Measurements from ENCODE around the gene COL26A1. TPM values are rescaled to one million over a fixed set of nuclear protein-coding genes. Genes with fewer than 3 reads are reported as not detected.

Gene COL26A1
- total RNA-seq, 6 experiments from 2014 or later, result not detected

DNA sequence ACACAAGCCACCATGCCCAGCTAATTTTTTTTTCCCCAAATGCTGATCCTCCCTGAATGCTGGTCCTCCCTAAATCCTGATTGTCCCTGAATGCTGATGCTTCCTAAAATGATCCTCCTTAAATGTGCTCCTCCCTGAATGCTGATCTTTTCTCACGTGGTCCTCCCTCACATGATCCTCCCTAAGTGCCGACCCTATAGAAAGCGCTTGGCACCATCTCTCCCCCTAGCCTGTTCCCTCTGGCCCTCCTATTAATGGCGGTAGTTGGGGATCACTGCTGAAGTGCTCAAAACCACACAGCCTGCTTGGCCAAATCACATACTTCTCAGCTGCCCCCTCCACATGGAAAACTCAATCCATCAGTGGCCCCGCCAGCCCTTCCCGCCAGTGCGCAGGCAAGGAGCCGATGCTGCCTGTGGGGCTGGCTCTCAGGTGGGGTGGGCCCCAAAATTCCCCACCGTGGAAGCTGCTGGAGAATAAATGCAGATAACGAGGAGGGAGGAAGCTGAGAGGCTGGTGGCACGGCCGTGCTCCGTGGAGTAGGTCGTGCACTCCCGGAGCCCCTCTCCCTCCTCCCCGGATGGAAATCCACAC, 42.9 kb downstream of the COL26A1 start:
- Mint-ChIP-seq H3K9me3 (peaks cover 22% of the 10 kb centered on the region), H3K4me1 (ENCODE audit: low read depth) (peaks cover 23% of the 10 kb centered on the region), H3K36me3 (ENCODE audit: low read depth) (peaks cover 16% of the 10 kb centered on the region), H3K27me3 (ENCODE audit: insufficient read depth) (peaks cover 37% of the 10 kb centered on the region), H3K27ac (no peak overlapping the region), H3K4me3 (no peak overlapping the region)
- no peak for DNase-seq
- TF ChIP-seq, protein P1, sequence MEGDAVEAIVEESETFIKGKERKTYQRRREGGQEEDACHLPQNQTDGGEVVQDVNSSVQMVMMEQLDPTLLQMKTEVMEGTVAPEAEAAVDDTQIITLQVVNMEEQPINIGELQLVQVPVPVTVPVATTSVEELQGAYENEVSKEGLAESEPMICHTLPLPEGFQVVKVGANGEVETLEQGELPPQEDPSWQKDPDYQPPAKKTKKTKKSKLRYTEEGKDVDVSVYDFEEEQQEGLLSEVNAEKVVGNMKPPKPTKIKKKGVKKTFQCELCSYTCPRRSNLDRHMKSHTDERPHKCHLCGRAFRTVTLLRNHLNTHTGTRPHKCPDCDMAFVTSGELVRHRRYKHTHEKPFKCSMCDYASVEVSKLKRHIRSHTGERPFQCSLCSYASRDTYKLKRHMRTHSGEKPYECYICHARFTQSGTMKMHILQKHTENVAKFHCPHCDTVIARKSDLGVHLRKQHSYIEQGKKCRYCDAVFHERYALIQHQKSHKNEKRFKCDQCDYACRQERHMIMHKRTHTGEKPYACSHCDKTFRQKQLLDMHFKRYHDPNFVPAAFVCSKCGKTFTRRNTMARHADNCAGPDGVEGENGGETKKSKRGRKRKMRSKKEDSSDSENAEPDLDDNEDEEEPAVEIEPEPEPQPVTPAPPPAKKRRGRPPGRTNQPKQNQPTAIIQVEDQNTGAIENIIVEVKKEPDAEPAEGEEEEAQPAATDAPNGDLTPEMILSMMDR (IDR thresholded peaks at IDR 0.05), result no peak

DNA sequence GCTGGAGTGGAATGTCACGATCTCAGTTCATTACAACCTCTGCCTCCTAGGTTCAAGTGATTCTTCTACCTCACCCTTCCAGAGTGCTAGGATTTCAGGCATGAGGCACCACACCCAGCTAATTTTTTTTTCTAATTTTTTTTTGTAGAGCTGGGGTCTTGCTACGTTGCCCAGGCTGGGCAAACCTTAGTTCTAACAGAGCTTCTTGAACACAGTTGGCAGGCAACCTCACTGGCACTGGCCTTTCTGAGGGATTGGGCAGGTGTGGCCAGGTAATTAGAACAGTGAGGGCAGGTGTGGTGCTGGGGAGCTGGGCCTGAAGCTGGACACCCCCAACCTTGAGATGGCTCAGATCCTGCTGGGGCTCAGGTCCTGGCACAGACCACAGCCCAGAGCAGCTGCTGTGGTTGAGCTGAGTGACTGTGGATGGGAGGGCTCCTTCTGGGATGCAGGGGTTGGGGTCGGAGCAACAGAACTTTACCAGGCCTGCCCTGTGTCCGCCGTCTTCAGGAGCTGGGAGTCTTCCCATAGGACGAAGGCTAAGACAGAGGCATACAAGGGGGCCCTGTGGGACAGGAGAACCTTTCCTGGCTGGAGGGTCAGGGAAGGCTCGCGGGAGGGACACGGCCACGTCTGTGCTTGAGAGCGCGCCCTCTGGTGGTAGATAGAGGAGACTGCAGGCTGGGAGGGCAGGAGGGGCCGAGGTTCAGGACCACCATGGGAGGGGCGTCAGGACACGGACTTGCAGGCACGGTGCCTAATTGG, 48.2 kb downstream of the COL26A1 start:
- Mint-ChIP-seq H3K4me3 (no peak overlapping the region), H3K36me3 (ENCODE audit: low read depth) (peaks cover 16% of the 10 kb centered on the region), H3K27ac (no peak overlapping the region), H3K9me3 (peaks cover 22% of the 10 kb centered on the region), H3K4me1 (ENCODE audit: low read depth) (peaks cover 7% of the 10 kb centered on the region), H3K27me3 (ENCODE audit: insufficient read depth) (peaks cover 66% of the 10 kb centered on the region)
- TF ChIP-seq, protein P1 (IDR thresholded peaks at IDR 0.05), result peak; percentile 95
- DNase-seq, result peak; percentile 6

DNA sequence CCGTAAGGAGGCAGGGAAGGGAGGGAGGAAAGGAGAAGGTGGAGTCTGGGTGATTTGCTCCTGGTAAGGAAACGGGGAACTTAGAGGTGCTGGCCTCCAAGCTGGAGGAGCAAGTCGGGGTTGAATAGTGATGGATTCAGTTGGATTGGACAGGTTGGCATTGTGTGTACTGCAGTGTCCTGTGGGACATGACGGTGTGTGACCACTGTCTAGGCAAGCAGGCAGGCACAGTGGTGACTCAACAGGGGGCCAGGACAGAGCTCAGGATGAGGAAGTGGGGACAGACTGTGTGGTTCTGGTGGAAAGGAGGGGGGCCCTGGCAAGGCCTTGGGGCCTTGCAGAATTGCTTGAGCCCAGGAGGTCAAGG, 48.8 kb downstream of the COL26A1 start:
- peaks cover 62% of the 10 kb centered on the region for H3K27me3 Mint-ChIP-seq (ENCODE audit: insufficient read depth)
- H3K9me3 Mint-ChIP-seq, result peaks cover 22% of the 10 kb centered on the region
- no peak for DNase-seq
- no peak overlapping the region for H3K27ac Mint-ChIP-seq
- H3K4me3 Mint-ChIP-seq, result no peak overlapping the region
- H3K4me1 Mint-ChIP-seq (ENCODE audit: low read depth), result peaks cover 7% of the 10 kb centered on the region
- peaks cover 16% of the 10 kb centered on the region for H3K36me3 Mint-ChIP-seq (ENCODE audit: low read depth)
- TF ChIP-seq, protein P1 (IDR thresholded peaks at IDR 0.05), result peak; percentile 60

DNA sequence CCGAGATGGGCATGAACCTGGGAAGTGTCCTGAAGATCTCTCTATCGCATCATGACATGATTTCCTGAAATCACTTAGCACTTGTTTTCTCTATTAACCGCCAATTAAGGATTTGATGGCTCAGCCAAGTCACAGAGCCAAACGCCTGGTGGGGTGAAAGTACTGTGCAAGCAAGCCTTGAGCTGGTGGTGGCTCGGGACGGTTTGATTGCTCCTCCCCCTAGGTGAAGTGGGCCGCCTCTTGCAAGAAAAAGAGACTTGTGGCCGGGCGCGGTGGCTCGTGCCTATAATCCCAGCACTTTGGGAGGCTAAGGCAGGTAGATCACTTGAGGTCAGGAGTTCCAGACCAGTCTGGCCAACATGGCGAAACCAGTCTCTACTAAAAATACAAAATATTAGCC, 50.3 kb downstream of the COL26A1 start:
- DNase-seq, result no peak
- no peak overlapping the region for H3K27ac Mint-ChIP-seq
- peaks cover 16% of the 10 kb centered on the region for H3K36me3 Mint-ChIP-seq (ENCODE audit: low read depth)
- H3K4me3 Mint-ChIP-seq, result no peak overlapping the region
- peaks cover 7% of the 10 kb centered on the region for H3K4me1 Mint-ChIP-seq (ENCODE audit: low read depth)
- TF ChIP-seq, protein P1 (IDR thresholded peaks at IDR 0.05), result no peak
- peaks cover 52% of the 10 kb centered on the region for H3K27me3 Mint-ChIP-seq (ENCODE audit: insufficient read depth)
- peaks cover 22% of the 10 kb centered on the region for H3K9me3 Mint-ChIP-seq

DNA sequence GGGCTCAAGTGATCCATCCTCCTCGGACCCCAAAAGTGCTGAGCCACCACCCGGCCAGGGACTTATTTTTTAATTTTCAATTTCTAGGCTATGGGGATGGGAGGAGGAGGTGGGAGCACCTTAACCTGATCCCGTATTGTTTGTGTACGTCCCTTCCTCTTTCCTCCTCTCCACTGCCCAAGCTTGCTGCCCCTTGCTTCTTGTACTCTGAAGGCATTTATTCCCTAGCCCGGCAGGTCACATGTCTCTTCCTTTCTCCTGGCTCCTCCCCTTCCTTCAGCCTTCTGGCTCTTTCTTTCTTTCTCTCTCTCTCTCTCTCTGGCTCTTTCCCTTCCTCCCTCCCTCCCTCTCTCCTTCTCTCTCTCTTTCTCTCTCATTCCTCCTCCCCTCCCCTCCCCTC, 56.0 kb downstream of the COL26A1 start:
- Mint-ChIP-seq H3K36me3 (ENCODE audit: low read depth) (no peaks in the 10 kb centered on the region), H3K27ac (no peak overlapping the region), H3K4me1 (ENCODE audit: low read depth) (no peaks in the 10 kb centered on the region), H3K4me3 (no peak overlapping the region), H3K9me3 (no peaks in the 10 kb centered on the region), H3K27me3 (ENCODE audit: insufficient read depth) (peaks cover 36% of the 10 kb centered on the region)
- TF ChIP-seq, protein P1 (IDR thresholded peaks at IDR 0.05), result no peak
- DNase-seq, result no peak

Data from HFFc6 (cell line).